GM18870 (cell line): ENCODE measurements around the gene SH3BGRL3.
A peak's percentile ranks its signal among the peaks of the same experiment; 100 is the strongest.
"Not testable (repeated sequence)": the region's sequence is repeated elsewhere in the genome, so short reads cannot be mapped to it uniquely, and the experiment has no call there.

Experiments
- ATAC-seq: cut with Tn5 transposase; IDR thresholded peaks from one replicate; pipeline ENCODE4 v1.9.1; 2021; ENCODE audit warnings: moderate library complexity; ENCODE audit not compliant: unreplicated experiment

Gene SH3BGRL3

DNA sequence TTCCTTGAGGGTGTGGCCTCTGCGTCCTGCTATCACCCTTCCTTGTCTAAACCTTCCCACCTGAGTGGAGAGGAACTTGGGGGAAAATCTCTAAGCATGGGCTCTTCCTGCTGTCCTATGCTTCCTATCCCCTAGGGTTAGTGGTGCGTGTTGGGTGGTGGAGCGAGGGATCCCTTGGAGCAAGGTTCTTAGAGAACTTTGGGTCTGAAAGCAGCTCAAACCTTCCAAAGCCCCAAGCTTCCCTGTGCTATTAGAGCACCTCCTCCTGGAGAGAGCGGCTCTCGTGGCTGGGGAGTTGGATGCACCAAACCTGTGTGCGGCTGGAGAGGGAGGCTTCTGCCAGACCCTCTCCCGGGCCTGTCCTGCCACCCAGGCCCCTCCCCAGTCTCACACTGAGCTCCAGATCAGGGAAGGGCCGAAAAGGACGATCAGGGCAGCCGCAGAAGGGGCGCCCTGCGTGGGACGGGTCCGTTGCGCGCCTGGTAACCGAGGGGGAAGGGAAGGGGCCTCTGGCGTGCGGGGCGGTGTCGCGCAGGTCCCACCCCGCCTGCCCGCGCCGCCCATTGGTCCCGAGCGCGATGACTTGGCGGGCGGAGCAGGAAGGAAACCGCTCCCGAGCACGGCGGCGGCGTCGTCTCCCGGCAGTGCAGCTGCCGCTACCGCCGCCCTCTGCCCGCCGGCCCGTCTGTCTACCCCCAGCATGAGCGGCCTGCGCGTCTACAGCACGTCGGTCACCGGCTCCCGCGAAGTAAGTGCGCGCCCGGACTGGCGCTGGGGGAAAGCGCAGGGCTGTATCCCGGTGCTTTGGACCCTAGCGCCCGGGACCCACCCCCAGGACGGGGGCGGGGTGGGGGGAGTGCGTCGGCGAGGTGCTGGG is at the start of gene SH3BGRL3:
TSS of gene SH3BGRL3 (plus strand) at position 631 of the 877 bp plus-strand sequence. CDS start at position 701, 70 bp downstream.
- ATAC-seq: no peak

DNA sequence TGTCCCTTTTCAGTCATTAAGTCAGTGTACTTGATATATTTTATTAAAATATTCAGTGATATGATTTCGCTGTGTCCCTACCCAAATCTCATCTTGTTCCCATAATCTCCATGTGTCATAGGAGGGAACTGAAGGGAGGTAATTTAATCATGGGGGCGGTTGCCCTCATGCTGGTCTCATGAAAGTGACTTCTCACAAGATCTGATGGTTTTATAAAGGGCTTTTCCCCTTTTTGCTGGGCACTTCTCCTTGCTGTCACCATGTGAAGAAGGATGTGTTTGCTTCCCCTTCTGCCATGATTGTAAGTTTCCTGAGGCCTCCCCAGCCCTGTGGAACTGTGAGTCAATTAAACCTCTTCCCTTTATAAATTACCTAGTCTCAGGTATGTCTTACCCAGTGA is 49.2 kb upstream of the SH3BGRL3 start:
- not testable (repeated sequence) for ATAC-seq

DNA sequence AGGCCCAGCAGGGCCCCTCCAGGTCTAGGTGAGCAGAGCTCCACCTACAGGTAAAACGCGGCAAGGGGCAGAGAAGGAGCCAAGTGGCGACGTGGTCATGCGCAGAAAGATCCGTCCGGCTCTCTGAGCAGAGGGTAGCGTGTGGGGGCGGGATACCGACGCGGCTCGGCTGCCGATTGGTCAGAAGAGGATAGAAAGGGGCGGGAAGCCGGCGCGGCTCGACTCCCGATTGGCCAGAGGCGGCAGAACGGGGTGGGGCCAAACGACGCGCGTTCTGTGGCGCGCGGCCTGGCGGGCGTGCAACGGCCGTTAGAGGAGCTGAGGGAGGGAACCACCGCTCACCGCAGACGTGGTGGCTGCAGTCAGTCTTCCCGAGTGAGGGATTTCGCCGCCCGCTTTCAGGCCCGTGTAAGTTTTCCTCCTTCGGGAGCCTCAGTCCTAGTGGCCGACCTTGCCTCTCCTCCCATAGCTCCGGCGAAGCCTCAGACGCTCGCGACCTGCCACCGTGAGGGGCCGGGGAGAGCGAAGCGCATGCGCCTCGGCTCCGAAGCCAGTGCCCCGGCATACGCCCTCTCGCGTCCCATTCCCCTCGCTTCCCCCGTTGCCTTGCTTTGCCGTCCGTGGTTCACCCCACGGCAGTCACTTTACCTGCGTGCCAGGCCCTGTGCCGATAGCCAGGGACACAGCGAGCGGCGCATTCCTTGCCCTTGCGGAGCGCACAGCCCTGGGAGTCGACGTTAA is 45.8 kb upstream of the SH3BGRL3 start, which contains the start of gene CEP85:
TSS of gene CEP85 (plus strand) at position 298 of the 741 bp plus-strand sequence. CDS start 5,584 bp downstream, outside the sequence.
- ATAC-seq: peak; percentile 76

DNA sequence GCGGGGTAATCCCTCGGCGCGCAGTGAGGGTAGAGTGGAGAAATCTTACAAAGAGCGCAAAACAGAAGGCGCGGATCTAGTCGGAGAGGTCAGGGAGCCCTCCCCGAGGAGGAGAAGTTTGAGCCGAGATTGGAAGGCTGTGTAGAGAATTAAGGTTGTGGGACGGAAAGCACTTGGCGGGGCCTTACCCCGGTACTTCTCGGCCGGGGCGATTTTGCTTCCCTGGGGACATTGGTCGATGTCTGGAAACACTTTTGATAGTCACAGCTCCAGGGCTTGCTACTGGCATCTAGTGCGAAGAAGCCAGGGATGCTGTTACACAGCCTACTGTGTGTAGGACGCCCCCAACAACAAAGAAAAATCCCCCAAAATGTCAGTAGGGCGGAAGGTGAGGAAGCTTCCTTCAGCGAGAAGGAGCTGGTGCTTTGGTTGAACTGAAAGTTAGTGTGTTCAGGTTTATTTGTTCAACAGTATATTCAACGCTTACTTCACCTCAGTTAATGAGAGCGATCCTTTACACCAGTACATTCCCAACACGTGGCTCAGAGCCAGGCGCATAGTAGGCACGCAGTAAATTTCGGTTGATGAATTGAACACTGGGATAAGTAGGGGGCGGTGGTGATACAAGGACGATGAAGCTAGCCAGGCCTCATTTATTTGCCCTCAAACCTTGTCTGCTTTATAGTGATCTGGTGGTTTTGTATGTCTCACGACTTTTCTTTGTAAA is 45.1 kb upstream of the SH3BGRL3 start:
- ATAC-seq: no peak

DNA sequence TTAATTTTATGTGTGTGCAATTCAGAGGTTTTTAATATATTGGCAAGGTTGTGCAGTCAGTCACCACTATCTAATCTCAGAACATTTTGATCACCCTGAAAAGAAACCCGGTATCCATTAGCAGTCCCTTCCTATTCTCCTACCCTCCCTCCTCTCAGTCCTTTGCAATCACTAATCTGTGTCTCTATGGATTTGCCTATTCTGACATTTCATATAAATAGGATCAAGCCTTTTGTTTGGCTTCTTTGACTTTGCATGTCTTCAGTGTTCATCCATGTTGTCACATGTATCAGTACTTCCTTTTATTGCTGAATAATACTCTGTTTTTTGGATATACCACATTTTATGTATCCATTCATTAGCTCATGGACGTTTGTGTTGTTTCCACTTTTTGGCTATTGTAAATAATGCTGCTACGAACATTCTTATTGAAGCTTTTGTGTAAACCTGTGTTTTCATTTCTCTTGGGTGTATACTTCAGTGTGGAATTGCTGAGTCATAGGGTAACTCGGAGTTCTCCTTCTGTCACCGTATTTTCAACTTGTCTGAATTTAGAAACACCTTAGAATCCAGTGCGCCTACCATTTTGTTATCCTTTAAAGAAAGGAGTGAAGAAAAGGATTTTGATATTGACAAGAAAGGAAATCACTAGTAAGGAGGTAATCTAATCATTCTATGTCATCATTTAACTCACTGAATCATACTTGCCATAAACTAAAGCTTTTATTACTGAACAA is 42.5 kb upstream of the SH3BGRL3 start:
- no peak for ATAC-seq

DNA sequence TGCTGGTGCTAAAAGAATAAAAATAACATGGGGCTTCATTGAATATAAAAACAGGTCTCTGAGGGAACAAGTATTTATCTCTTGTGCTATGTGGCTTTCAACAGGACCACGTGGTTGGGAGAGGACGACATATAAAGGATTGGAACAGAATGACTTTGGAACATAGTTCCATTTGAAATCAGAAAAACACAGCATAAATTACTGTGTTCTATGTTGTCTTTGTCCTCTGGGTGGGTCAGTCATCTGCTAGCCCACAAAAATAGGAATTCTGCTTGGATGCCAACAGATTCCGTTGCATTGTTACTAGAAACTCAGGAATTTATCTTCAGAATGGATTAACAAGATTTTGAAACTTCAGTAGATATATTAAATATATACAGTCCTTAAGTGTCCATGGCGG is 40.0 kb upstream of the SH3BGRL3 start:
- no peak for ATAC-seq

DNA sequence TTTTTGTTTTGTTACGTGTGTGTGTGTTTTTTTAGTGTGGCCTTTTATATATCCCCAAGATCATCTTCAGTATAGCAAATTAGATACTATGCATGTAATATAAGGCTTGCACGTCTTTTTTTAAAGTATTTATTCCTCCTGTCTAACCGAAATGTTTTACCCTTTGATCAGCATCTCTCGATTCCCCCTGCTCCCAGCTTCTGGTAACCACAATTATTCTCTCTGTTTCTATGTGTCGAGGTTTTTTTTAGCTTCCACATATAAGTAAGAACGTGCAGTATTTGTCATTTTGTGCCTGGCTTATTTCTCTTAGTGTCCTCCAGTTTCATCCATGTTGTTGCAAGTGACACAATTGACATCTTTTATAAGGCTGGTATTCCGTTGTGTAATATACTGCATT is 27.2 kb upstream of the SH3BGRL3 start:
- no peak for ATAC-seq

DNA sequence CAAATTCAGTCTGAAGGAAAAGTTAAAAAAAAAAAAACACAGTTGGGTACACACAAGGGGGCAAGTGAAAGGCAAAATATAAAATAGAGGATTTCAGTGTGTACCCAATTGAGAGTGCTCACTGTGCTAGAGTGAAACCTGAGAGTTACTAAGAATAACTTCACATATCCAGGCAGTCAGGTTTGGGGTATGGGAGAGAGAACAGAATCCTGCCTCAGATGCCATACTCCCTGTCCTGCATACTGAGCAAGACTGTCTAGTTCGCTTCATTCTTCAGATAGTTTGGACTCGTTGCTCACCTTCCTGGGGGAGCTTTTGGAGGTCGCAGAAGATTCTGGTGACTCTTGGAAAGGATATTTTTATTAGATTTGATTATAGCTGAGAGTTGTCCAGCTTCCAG is 25.5 kb upstream of the SH3BGRL3 start:
- ATAC-seq: no peak

DNA sequence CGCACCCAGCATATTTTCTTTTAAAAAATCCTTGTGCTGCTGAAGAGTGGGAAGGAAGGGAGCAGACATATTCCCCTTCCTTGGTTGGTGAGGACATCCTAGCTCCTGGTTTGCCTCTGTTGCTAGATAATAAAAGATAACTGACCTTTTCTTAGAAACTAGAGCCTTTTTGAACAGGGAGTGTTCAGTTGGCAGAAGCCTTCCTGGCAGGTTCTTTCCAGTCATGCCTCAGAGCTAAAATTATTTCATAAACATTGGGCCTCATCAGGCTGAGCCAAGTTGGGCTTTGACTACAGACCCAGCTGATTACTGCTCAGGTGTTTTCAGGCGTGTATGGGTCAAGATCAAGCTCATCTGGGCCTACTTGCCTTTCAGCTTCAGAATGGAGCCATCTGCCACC is 22.7 kb upstream of the SH3BGRL3 start:
- ATAC-seq: no peak

DNA sequence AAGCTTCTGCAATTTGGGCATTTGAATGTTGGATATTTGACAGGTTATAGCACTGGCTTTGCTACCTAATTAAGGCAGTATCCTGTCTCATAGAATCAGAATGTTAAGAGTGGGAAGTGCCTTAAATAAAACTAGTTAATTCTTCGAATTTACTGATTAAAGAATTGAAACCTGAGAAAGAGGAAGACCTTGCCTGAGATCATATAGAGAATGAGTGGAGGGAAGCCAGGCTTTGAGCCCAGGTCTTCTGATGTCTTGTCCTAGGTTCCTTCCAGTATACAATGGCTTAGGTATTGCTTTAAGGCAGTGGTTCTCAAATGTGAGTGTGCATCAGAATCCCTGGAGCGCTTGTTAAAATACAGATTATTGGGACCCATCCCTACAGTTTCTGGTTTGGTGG is 20.9 kb upstream of the SH3BGRL3 start:
- ATAC-seq: no peak

DNA sequence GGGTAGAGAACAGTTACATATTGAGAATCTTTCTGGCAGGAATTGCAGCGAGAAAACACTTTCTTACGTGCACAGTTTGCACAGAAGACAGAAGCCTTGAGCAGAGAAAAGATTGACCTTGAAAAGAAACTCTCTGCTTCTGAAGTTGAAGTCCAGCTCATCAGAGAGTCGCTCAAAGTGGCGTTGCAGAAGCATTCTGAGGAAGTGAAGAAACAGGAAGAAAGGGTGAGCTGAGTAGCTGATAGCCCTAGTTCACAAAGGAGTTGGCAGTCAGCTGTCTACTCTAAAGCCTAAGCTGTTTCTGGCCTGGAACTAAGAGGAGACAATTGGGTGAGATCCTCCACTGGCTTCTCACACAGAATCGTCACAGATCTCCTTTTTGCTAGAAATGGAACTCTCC is 20.3 kb upstream of the SH3BGRL3 start:
- ATAC-seq: no peak

DNA sequence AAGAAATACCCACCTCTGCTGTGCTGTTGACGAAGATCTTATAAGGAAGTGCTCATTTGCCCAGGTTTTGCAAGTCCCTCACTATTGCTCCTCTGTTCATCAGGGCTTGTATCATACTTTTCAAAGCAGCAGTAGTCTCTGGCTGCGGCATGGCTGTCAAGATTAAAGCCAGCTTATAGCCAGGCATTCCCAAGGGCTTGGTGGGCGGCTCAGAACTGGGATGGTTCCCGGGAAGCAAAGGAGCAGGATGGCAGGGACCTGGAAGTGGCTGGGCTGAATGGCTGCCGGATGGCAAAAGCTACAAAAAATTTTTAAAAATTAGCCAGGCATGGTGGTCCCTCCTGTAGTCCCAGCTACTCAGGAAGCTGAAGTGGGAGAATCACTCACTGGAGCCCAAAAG is 16.7 kb upstream of the SH3BGRL3 start:
- no peak for ATAC-seq

DNA sequence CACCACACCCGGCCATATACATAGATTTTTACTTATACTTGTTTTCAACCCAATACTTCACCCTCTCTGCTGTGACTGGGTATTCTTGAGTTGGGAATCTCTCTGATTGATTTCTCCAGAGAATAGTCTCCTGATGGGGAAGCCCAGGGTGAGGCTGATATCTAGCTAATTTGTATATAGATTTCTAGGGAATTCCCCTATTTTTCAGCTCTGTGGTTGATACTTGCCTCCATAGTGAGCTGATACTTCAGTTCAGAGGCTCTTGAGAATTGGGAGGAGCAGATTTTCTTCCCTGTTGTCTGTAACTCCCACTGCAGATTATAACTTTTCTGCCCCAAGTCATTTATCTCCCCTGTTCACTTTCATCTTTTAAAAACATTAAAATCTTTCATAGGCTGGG is 14.5 kb upstream of the SH3BGRL3 start:
- ATAC-seq: no peak

DNA sequence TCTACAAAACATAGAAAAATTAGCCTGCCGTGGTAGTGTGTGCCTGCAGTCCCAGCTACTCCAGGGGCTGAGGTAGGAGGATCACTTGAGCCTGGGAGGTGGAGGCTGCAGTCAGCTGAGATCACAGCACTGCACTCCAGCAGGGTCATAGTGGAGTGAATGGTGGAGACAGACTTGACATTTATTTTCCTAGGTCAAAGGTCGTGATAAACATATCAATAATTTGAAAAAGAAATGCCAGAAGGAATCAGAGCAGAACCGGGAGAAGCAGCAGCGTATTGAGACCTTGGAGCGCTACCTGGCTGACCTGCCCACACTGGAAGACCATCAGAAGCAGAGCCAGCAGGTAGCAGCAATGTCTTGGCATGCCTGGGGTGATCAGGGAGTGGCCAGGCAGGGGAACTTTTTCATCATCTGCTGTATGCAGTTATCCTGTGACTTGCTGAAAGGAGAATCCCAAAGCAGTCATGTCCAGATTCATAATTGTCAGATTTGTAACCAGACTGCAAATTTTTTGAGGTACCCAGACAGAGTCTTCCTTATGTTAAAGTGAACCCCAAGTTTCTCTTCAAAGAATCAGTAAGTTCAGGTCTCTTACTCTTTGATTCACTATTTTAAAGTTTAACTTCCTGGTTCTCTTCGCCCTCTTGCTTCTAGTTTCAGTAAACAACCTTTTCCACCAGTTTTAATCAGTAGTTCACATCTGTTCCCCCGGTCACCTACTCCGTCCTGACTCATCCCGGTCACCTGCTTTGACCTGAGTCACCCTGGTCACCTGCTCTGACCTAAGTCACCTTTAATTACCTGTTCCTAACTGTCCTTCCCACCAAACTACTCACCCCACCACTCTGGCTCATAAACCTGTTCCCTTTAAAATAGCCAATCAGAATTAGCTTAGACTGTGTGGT is 11.3 kb upstream of the SH3BGRL3 start:
- no peak for ATAC-seq

DNA sequence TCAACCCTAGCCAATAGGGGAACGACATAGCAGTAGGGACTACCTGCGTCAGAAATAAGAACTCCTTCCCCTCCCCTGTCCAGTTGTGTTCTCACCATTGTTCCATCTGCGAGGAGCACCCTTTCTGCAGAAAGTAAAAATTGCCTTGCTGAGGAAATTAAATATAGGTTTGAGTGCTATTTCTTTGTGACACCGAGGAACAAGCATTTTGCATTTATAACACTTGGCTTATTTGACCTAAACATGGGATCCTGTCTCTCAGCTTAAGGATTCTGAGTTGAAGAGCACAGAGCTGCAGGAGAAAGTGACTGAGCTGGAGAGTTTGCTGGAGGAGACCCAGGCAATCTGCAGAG is 10.7 kb upstream of the SH3BGRL3 start:
- ATAC-seq: no peak

DNA sequence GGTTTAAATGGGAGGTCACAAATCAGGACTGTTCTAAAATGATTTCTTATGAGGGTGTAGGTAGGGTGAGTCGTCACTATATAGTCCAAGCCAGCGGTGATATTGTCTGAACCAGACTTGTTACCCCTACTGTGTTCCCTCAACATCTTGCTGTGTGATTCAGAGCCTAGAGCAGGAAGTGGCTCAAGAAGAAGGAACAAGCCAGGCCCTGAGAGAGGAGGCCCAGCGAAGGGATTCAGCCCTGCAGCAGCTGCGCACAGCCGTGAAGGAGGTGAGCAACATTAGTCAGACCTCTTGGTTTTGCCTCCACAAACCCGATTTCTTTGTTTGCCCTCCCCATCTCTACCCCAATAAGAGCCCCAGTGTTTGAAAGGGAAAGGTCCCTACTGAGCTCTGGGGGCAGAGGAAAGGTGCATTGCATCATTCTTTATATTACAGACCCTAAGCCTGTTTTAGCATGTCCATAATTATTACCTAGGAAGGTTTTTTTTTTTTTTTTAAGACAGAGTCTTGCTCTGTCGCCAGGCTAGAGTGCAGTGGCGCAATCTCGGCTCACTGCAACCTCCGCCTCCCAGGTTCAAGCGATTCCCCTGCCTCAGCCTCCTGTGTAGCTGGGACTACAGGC is 5.0 kb upstream of the SH3BGRL3 start:
- no peak for ATAC-seq

DNA sequence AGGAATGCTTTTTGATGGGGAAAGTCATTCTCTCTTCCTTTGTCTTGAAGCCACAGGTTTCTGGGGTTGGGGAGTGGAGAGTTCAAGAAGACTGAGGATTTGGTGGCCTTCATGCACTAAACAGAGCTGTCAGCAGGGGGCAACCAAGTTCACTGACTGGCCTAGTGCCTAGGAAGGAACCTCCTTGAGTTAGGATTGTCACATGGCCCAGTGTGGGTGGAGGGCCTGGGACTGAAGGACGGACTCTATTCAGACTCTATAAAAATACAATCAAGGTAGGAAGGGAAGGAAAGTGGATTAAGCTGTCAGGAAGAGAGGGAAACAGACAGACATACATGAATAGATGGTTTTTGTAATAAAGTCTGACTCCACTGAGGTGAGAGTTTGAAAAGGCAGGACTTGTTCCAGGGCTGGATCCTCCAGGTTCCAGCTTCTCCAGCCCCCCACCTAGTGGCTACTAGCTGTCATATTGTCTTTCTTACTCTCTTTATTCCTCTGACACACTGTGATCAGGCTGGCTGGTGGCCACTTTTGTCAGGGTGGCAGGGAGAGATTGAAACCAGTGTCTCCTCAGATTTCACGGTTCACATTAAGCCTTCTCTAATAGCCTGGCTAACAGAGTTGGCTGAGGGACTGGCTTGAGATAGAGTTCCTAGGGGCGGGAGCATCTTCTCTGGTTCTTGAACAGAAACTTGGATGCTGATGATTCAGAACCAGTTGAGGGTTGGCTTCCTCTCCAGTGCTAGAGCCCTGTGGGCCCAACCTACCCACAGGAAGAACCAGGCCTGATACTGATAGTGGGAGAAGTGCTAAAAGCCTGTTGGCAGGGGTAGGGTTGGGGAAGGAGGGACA is 4.1 kb upstream of the SH3BGRL3 start:
- ATAC-seq: no peak

DNA sequence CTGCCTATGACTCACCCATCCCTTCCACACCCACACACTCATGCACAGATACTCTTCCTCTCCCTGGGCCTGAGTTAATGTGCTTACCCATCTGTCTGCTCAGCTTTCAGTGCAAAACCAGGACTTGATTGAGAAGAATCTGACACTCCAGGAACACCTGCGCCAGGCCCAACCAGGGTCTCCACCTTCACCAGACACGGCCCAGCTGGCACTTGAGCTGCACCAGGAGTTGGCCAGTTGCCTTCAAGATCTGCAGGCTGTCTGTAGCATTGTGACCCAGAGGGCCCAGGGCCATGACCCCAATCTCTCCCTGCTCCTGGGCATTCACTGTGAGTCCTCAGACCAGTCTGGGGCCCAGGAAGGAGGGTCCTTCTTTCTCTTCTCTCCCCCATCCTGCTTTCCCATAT is 3.5 kb upstream of the SH3BGRL3 start:
- no peak for ATAC-seq
